H9 (cell line): Measurements from ENCODE around the gene AMBRA1. TPM values are rescaled to one million over a fixed set of nuclear protein-coding genes. Genes with fewer than 3 reads are reported as not detected.

Source experiments
- DNase-seq: peaks from one replicate; pipeline ENCODE4 v3.0.0-alpha.2; 2017
- H2AFZ ChIP-seq: one replicate; pipeline ENCODE4 v1.6.1; 2013; ENCODE audit warnings: mild to moderate bottlenecking, low read length, control low read depth, moderate library complexity
- H2AK5ac ChIP-seq: 2 replicates; pipeline ENCODE4 v1.6.1; 2013; ENCODE audit warnings: low read length, control low read depth, mixed read lengths; ENCODE audit not compliant: insufficient read length
- H2BK120ac ChIP-seq: one replicate; pipeline ENCODE4 v1.6.1; 2013; ENCODE audit warnings: low read depth, mild to moderate bottlenecking, low read length, control low read depth, inconsistent platforms; ENCODE audit not compliant: poor library complexity, severe bottlenecking
- H2BK12ac ChIP-seq: 2 replicates; pipeline ENCODE4 v1.6.1; 2013; ENCODE audit warnings: low read length, control low read depth, mixed read lengths, low read depth; ENCODE audit not compliant: insufficient read length
- H2BK15ac ChIP-seq: 2 replicates; pipeline ENCODE4 v1.6.1; 2013; ENCODE audit warnings: low read depth, low read length, control low read depth
- H2BK20ac ChIP-seq: one replicate; pipeline ENCODE4 v1.6.1; 2013; ENCODE audit warnings: low read depth, mild to moderate bottlenecking, low read length, control low read depth, inconsistent platforms; ENCODE audit not compliant: poor library complexity, severe bottlenecking
- H2BK5ac ChIP-seq: 2 replicates; pipeline ENCODE4 v1.6.1; 2013; ENCODE audit warnings: low read length, control low read depth, mixed read lengths; ENCODE audit not compliant: insufficient read length
- H3K14ac ChIP-seq: 2 replicates; pipeline ENCODE4 v1.6.1; 2013; ENCODE audit warnings: low read length, control low read depth; ENCODE audit not compliant: insufficient read depth
- H3K18ac ChIP-seq: 2 replicates; pipeline ENCODE4 v1.6.1; 2013; ENCODE audit warnings: low read depth, mild to moderate bottlenecking, mixed read lengths, low read length, control low read depth; ENCODE audit not compliant: insufficient read length
- H3K23ac ChIP-seq: 2 replicates; pipeline ENCODE4 v1.6.1; 2013; ENCODE audit warnings: low read length, control low read depth, mixed read lengths, low read depth; ENCODE audit not compliant: insufficient read length
- H3K23me2 ChIP-seq: 2 replicates; pipeline ENCODE4 v1.6.1; 2013; ENCODE audit warnings: low read depth, mild to moderate bottlenecking, mixed read lengths, low read length, control low read depth; ENCODE audit not compliant: insufficient read length, poor library complexity, severe bottlenecking
- H3K27ac ChIP-seq: 2 replicates; pipeline ENCODE4 v1.5.1; 2013; ENCODE audit warnings: low read length, control low read depth, mixed read lengths, low read depth; ENCODE audit not compliant: insufficient read length
- H3K27me3 ChIP-seq: 2 replicates; pipeline ENCODE4 v1.6.1; 2013; ENCODE audit warnings: low read length, control low read depth, inconsistent platforms; ENCODE audit not compliant: insufficient read depth
- H3K4ac ChIP-seq: 2 replicates; pipeline ENCODE4 v1.6.1; 2013; ENCODE audit warnings: low read depth, mild to moderate bottlenecking, control low read depth, inconsistent platforms, low read length, moderate library complexity
- H3K4me1 ChIP-seq: 2 replicates; pipeline ENCODE4 v1.6.1; 2013; ENCODE audit warnings: low read length, control low read depth, inconsistent platforms; ENCODE audit not compliant: insufficient read depth
- H3K4me2 ChIP-seq: 2 replicates; pipeline ENCODE4 v1.6.1; 2013; ENCODE audit warnings: low read length, control low read depth, mixed read lengths; ENCODE audit not compliant: insufficient read length, insufficient read depth
- H3K56ac ChIP-seq: 2 replicates; pipeline ENCODE4 v1.6.1; 2013; ENCODE audit warnings: low read depth, mild to moderate bottlenecking, mixed read lengths, low read length, control low read depth; ENCODE audit not compliant: insufficient read length
- H3K79me1 ChIP-seq: 2 replicates; pipeline ENCODE4 v1.6.1; 2013; ENCODE audit warnings: low read depth, mild to moderate bottlenecking, moderate library complexity, low read length, control low read depth, inconsistent platforms; ENCODE audit not compliant: insufficient read depth, poor library complexity, severe bottlenecking
- H3K79me2 ChIP-seq: 2 replicates; pipeline ENCODE4 v1.6.1; 2013; ENCODE audit warnings: low read length, control low read depth, inconsistent platforms; ENCODE audit not compliant: insufficient read depth
- H3K9ac ChIP-seq: 2 replicates; pipeline ENCODE4 v1.6.1; 2013; ENCODE audit warnings: low read length, control low read depth, mixed read lengths; ENCODE audit not compliant: insufficient read length; ENCODE audit errors: extremely low read depth
- H3K9me3 ChIP-seq: one replicate; pipeline ENCODE4 v1.6.1; 2013; ENCODE audit warnings: low read depth, low read length, inconsistent platforms; ENCODE audit not compliant: control insufficient read depth
- H3T11ph ChIP-seq: one replicate; pipeline ENCODE4 v1.6.1; 2013; ENCODE audit warnings: mild to moderate bottlenecking, low read length, control low read depth, inconsistent platforms
- H4K20me1 ChIP-seq: one replicate; pipeline ENCODE4 v1.6.1; 2013; ENCODE audit not compliant: control insufficient read depth, insufficient read length, insufficient read depth
- H4K5ac ChIP-seq: 2 replicates; pipeline ENCODE4 v1.6.1; 2013; ENCODE audit warnings: low read depth, mild to moderate bottlenecking, mixed read lengths, low read length, control low read depth; ENCODE audit not compliant: insufficient read length
- H4K8ac ChIP-seq: replicated peaks from 2 replicates; pipeline ENCODE4 v1.6.1; 2013; ENCODE audit warnings: low read length, control low read depth, mixed read lengths, low read depth; ENCODE audit not compliant: insufficient read length
- H4K91ac ChIP-seq: 2 replicates; pipeline ENCODE4 v1.6.1; 2013; ENCODE audit warnings: low read depth, mild to moderate bottlenecking, moderate library complexity, mixed read lengths, low read length, control low read depth; ENCODE audit not compliant: insufficient read length
- H3K27ac Mint-ChIP-seq, 3 experiments: 2 replicates in 2 of 3; 3 replicates in 1 of 3; pipeline ENCODE4 v1.8.0; 2020 to 2021; ENCODE audit warnings: mixed read lengths in 3 of 3, mild to moderate bottlenecking in 1 of 3, moderate library complexity in 1 of 3
- H3K27me3 Mint-ChIP-seq: 2 replicates; pipeline ENCODE4 v1.8.0; 2021; ENCODE audit warnings: low read depth, mild to moderate bottlenecking, moderate library complexity, mixed read lengths
- H3K36me3 Mint-ChIP-seq, 3 experiments: 2 replicates in 2 of 3; 3 replicates in 1 of 3; pipeline ENCODE4 v1.8.0; 2020 to 2021; ENCODE audit warnings: low read depth in 3 of 3, mixed read lengths in 3 of 3; ENCODE audit not compliant: insufficient read depth in 1 of 3
- H3K4me1 Mint-ChIP-seq, 2 experiments: 2 replicates each; pipeline ENCODE4 v1.8.0; 2020; ENCODE audit warnings: mixed read lengths in 2 of 2
- H3K4me3 Mint-ChIP-seq, 2 experiments: 2 replicates in 1 of 2; 3 replicates in 1 of 2; pipeline ENCODE4 v1.8.0; 2020 to 2021; ENCODE audit warnings: mild to moderate bottlenecking in 2 of 2, mixed read lengths in 2 of 2, moderate library complexity in 1 of 2
- H3K9me3 Mint-ChIP-seq, 2 experiments: 2 replicates in 1 of 2; 3 replicates in 1 of 2; pipeline ENCODE4 v1.8.0; 2020; ENCODE audit warnings: mild to moderate bottlenecking in 2 of 2, mixed read lengths in 2 of 2, moderate library complexity in 1 of 2
- CTCF ChIP-seq: fragments of 200-600 bp; sonication (generic); conservative IDR thresholded peaks from 3 replicates; pipeline ENCODE4 v1.8.0; 2021; ENCODE audit warnings: antibody characterized with exemption, mild to moderate bottlenecking
- WGBS: extraction: QIAGEN DNeasy Blood & Tissue Kit; methylation state at CpG from one replicate; pipeline ENCODE4 v1.1.7; 2013; ENCODE audit warnings: missing lambda C conversion rate, low lambda C conversion rate, mixed read lengths; ENCODE audit not compliant: insufficient read length; ENCODE audit errors: extremely low coverage; 5-methylcytosine and 5-hydroxymethylcytosine counted together
- total RNA-seq: library from RNA; stranded (reverse); gene quantifications from 2 replicates; pipeline ENCODE4 v1.2.1, GENCODE V29; 2021

Gene AMBRA1
- total RNA-seq, 1 experiment from 2014 or later: 37.5 TPM

DNA sequence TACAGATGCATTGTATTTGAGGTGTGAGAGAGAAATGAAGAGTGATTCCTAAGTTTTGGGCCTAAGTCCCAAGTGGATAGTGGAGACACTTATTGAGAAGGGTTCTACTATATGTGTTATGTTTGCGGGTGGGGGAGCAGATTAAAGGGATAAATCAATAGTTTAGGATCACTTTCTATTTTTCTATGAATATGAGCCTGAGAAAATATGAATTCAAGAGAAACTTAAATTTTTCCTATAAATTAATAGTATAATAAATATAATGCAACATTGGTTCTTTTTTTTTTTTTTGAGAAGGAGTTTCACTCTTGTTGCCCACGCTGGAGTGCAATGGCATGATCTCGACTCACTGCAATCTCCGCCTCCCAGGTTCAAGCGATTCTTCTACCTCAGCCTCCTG lies 31.3 kb downstream of the AMBRA1 start:
- no peak overlapping the region; a peak in 1 of 7 replicates for H3K27ac Mint-ChIP-seq
- no peaks in the 10 kb centered on the region for H3K9me3 ChIP-seq
- no peak overlapping the region for H2BK120ac ChIP-seq
- H3K79me2 ChIP-seq: peaks cover 2% of the 10 kb centered on the region; the same call in 1 of the 2 replicates
- no peak for DNase-seq
- H3K27me3 ChIP-seq: no peaks in the 10 kb centered on the region
- H3K18ac ChIP-seq: no peak overlapping the region
- no peak overlapping the region for H4K5ac ChIP-seq
- H3K4ac ChIP-seq: no peak overlapping the region
- no CpG with 5 or more reads among the region's 5 CpGs for whole genome bisulfite sequencing
- H4K20me1 ChIP-seq: no peaks in the 10 kb centered on the region
- H3K4me3 Mint-ChIP-seq: no peak overlapping the region
- H2BK12ac ChIP-seq: no peak overlapping the region
- H4K8ac ChIP-seq: no peak overlapping the region
- H3K9me3 Mint-ChIP-seq: no peaks in the 10 kb centered on the region
- H3K23ac ChIP-seq: no peak overlapping the region
- no peak overlapping the region for H2BK20ac ChIP-seq
- no peak overlapping the region for H2BK15ac ChIP-seq
- no peak overlapping the region for H3K27ac ChIP-seq
- H3K27me3 Mint-ChIP-seq: no peaks in the 10 kb centered on the region
- peaks cover 11% of the 10 kb centered on the region for H3K79me1 ChIP-seq
- H3K56ac ChIP-seq: no peak overlapping the region
- no peak overlapping the region for H4K91ac ChIP-seq
- H3K23me2 ChIP-seq: no peaks in the 10 kb centered on the region
- H2AK5ac ChIP-seq: no peak overlapping the region
- H2AFZ ChIP-seq: no peak overlapping the region
- peaks cover 0 to under 1% (median 0%) of the 10 kb centered on the region in 3 experiments; a peak in 1 of 7 replicates for H3K36me3 Mint-ChIP-seq
- peaks cover 4 to 14% of the 10 kb centered on the region in 2 experiments; a peak in 2 of 4 replicates for H3K4me1 Mint-ChIP-seq
- no peak for TF ChIP-seq CTCF
- no peak overlapping the region for H3T11ph ChIP-seq
- no peak overlapping the region for H3K14ac ChIP-seq
- H3K4me1 ChIP-seq: no peaks in the 10 kb centered on the region
- no peak overlapping the region for H3K4me2 ChIP-seq
- no peak overlapping the region for H2BK5ac ChIP-seq
- no peak overlapping the region for H3K9ac ChIP-seq
